WTC11 (cell line): ENCODE results near the gene EDA. TPM values are rescaled to one million over a fixed set of nuclear protein-coding genes. Genes with fewer than 3 reads are reported as not detected.

Experiments used
- ATAC-seq: fragments of 200-7000 bp; cut with Tn5 transposase; 2 replicates; pipeline ENCODE4 v1.10.0; 2021; ENCODE audit warnings: mild to moderate bottlenecking, moderate library complexity
- CTCF ChIA-PET: fragments of 300-600 bp; sonication (Branson Sonifier 250); formaldehyde crosslinking; loops from one replicate; lab custom pipeline; 2021; ENCODE audit warnings: antibody characterized with exemption; lab: Charles Lee
- POLR2A ChIA-PET: fragments of 350-600 bp; sonication (Branson Sonifier 250); formaldehyde crosslinking; loops from one replicate; lab custom pipeline; 2021; ENCODE audit warnings: antibody characterized with exemption; lab: Charles Lee
- DNase-seq: peaks from one replicate; pipeline ENCODE4 v3.0.0; 2021; ENCODE audit warnings: low spot score
- H3K27ac Mint-ChIP-seq: 2 replicates; pipeline ENCODE4 v1.8.0; 2021; ENCODE audit warnings: mixed read lengths
- H3K27me3 Mint-ChIP-seq: 2 replicates; pipeline ENCODE4 v1.8.0; 2021; ENCODE audit warnings: low read depth, mild to moderate bottlenecking, moderate library complexity, mixed read lengths
- H3K36me3 Mint-ChIP-seq: 2 replicates; pipeline ENCODE4 v1.8.0; 2021; ENCODE audit warnings: mixed read lengths
- H3K4me1 Mint-ChIP-seq: 2 replicates; pipeline ENCODE4 v1.8.0; 2022; ENCODE audit warnings: mixed read lengths
- H3K4me3 Mint-ChIP-seq: 2 replicates; pipeline ENCODE4 v1.8.0; 2021; ENCODE audit warnings: mild to moderate bottlenecking, moderate library complexity, mixed read lengths
- H3K9me3 Mint-ChIP-seq: 2 replicates; pipeline ENCODE4 v1.8.0; 2021; ENCODE audit warnings: mixed read lengths
- ATF3 ChIP-seq: sonication (generic); formaldehyde crosslinking; conservative IDR thresholded peaks from 2 replicates; pipeline ENCODE4 v1.8.1; 2022; ENCODE audit warnings: mild to moderate bottlenecking, missing genetic modification reagents
- ATF6 ChIP-seq: sonication (generic); formaldehyde crosslinking; IDR thresholded peaks from 2 replicates; pipeline ENCODE4 v1.8.1; 2023; ENCODE audit warnings: mild to moderate bottlenecking, missing genetic modification reagents
- FOXJ3 ChIP-seq: sonication (generic); formaldehyde crosslinking; IDR thresholded peaks from 2 replicates; pipeline ENCODE4 v1.9.0; 2021; ENCODE audit warnings: missing genetic modification reagents, mild to moderate bottlenecking, borderline replicate concordance
- GRHL2 ChIP-seq: fragments of 250-450 bp; sonication (Bioruptor Pico); IDR thresholded peaks from 2 replicates; pipeline ENCODE4 v1.8.0; 2022; ENCODE audit warnings: mild to moderate bottlenecking, moderate library complexity; ENCODE audit not compliant: insufficient replicate concordance, severe bottlenecking
- HMGA2 ChIP-seq: fragments of 250-450 bp; sonication (Bioruptor Pico); IDR thresholded peaks from 2 replicates; pipeline ENCODE4 v1.4.0; 2021; ENCODE audit warnings: mild to moderate bottlenecking, moderate library complexity
- HMGXB4 ChIP-seq: sonication (generic); formaldehyde crosslinking; IDR thresholded peaks from 2 replicates; pipeline ENCODE4 v1.8.1; 2023; ENCODE audit warnings: mild to moderate bottlenecking, moderate library complexity, missing genetic modification reagents
- IRF2 ChIP-seq: sonication (generic); formaldehyde crosslinking; IDR thresholded peaks from 2 replicates; pipeline ENCODE4 v1.8.0; 2022; ENCODE audit warnings: low read depth, missing genetic modification reagents, borderline replicate concordance
- MLX ChIP-seq: sonication (generic); formaldehyde crosslinking; IDR thresholded peaks from 2 replicates; pipeline ENCODE4 v1.8.1; 2023; ENCODE audit warnings: mild to moderate bottlenecking, missing genetic modification reagents, moderate library complexity
- PRRX2 ChIP-seq: fragments of 250-450 bp; sonication (Bioruptor Pico); IDR thresholded peaks from 2 replicates; pipeline ENCODE4 v1.8.0; 2021; ENCODE audit warnings: mild to moderate bottlenecking
- TCF7 ChIP-seq: sonication (generic); formaldehyde crosslinking; IDR thresholded peaks from 2 replicates; pipeline ENCODE4 v1.8.0; 2022; ENCODE audit warnings: mild to moderate bottlenecking, low read depth, missing genetic modification reagents, moderate library complexity
- ZNF121 ChIP-seq: sonication (generic); formaldehyde crosslinking; IDR thresholded peaks from 2 replicates; pipeline ENCODE4 v1.8.0; 2023; ENCODE audit warnings: missing genetic modification reagents
- ZNF281 ChIP-seq: sonication (generic); formaldehyde crosslinking; IDR thresholded peaks from 2 replicates; pipeline ENCODE4 v1.8.0; 2023; ENCODE audit warnings: mild to moderate bottlenecking, missing genetic modification reagents
- ZNF416 ChIP-seq: fragments of 250-450 bp; sonication (Bioruptor Pico); IDR thresholded peaks from 2 replicates; pipeline ENCODE4 v1.9.0; 2021; ENCODE audit warnings: mild to moderate bottlenecking, inconsistent platforms
- ZNF532 ChIP-seq: fragments of 250-450 bp; sonication (Bioruptor Pico); IDR thresholded peaks from 2 replicates; pipeline ENCODE4 v1.9.0; 2021; ENCODE audit warnings: mild to moderate bottlenecking, borderline replicate concordance
- total RNA-seq: library from RNA; stranded (reverse); gene quantifications from 3 replicates; pipeline ENCODE4 v1.2.3, GENCODE V29; 2021

The EDA gene
- total RNA-seq, 1 experiment from 2014 or later: 15.1 TPM

- H3K27me3 Mint-ChIP-seq: peaks cover 7% of the 10 kb centered on the region; the same call in 1 of the 2 replicates
- TF ChIP-seq GRHL2: no peak
- no peak for TF ChIP-seq HMGA2
- no peak for TF ChIP-seq IRF2 (CRISPR knock-in tag)
- no peak for TF ChIP-seq FOXJ3 (CRISPR knock-in tag)
- TF ChIP-seq ZNF532 (CRISPR knock-in tag): no peak
- TF ChIP-seq TCF7 (CRISPR knock-in tag): no peak
- no peak for TF ChIP-seq PRRX2
- TF ChIP-seq ZNF416 (CRISPR knock-in tag): no peak
- TF ChIP-seq ATF6 (CRISPR knock-in tag): no peak
- no peak for TF ChIP-seq ATF3 (CRISPR knock-in tag)
- no peak for TF ChIP-seq ZNF281 (CRISPR knock-in tag)
- no peak for TF ChIP-seq MLX (CRISPR knock-in tag)
- TF ChIP-seq ZNF121 (CRISPR knock-in tag): no peak
- no peak for TF ChIP-seq HMGXB4 (CRISPR knock-in tag)
- TF ChIP-seq, all 79 proteins: peak for 0
- peak; percentile 58 for ATAC-seq
- Mint-ChIP-seq H3K27ac (no peak overlapping the region), H3K4me1 (peaks cover 10% of the 10 kb centered on the region; the same call in 1 of the 2 replicates), H3K4me3 (no peak overlapping the region), H3K36me3 (0 out of 2 replicates have a peak, but pooled peaks cover 8% of the 10 kb centered on the region), H3K9me3 (peaks cover 20% of the 10 kb centered on the region)
- no peak for DNase-seq
- ChIA-PET POLR2A (no interaction called here), CTCF (interaction anchor here (0.5 to 2.3 kb wide), 4 partner anchors 16 to 589 kb away, joined by 4 to 8 read pairs (median 5); no protein-coding TSS in a partner anchor)
Measured at GRCh38 chrX:70013466-70014381, 397.8 kb downstream of the EDA start.
